A549 (cell line): ENCODE data around the gene F2.
A peak's percentile ranks its signal among the peaks of the same experiment; 100 is the strongest.

ENCODE experiments used
- BHLHE40 ChIP-seq: IDR thresholded peaks from 2 replicates; pipeline ENCODE4 v1.6.1; 2012; ENCODE audit warnings: low read depth, low read length, inconsistent platforms
- CHD2 ChIP-seq: fragments of 150-350 bp; IDR thresholded peaks from 2 replicates; pipeline ENCODE4 v1.6.1; 2014; ENCODE audit warnings: low read length; ENCODE audit not compliant: partially characterized antibody
- POLR2A ChIP-seq: IDR thresholded peaks from 2 replicates; pipeline ENCODE4 v1.6.1; 2012; ENCODE audit warnings: mild to moderate bottlenecking, low read length
- TF ChIP-seq, protein P1 (sequence below): fragments of >200 bp; sonication (Bioruptor Twin); formaldehyde crosslinking; IDR thresholded peaks from 3 replicates; pipeline ENCODE4 v1.5.1; 2016

DNA sequence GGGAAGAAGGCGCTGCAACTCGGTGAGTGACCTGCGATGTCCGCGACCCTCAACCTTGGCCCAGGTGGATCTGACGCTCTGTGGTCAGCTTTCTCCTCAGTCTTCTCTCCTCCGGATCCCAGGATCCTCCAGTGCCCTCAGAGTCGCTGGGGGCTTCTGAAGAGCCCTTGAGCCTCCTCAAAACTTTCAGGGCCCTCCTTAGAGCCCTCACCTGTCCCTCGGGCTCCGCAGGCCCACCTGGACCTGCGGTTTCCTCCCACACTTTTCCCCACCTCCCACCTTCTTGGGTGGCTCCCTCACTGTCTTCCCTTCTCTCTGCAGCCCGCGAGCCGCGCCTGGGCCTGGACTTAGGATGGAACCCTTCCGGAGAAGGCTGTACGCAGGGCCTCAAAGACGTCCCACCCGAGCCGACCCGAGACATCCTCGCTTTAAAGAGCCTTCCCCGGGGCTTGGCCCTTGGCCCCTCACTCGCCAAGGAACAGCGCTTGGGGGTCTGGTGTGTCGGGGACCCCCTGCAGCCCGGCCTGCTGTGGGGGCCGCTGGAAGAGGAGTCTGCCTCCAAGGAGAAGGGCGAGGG is 17.8 kb upstream of the F2 start:
- TF ChIP-seq, protein P1, sequence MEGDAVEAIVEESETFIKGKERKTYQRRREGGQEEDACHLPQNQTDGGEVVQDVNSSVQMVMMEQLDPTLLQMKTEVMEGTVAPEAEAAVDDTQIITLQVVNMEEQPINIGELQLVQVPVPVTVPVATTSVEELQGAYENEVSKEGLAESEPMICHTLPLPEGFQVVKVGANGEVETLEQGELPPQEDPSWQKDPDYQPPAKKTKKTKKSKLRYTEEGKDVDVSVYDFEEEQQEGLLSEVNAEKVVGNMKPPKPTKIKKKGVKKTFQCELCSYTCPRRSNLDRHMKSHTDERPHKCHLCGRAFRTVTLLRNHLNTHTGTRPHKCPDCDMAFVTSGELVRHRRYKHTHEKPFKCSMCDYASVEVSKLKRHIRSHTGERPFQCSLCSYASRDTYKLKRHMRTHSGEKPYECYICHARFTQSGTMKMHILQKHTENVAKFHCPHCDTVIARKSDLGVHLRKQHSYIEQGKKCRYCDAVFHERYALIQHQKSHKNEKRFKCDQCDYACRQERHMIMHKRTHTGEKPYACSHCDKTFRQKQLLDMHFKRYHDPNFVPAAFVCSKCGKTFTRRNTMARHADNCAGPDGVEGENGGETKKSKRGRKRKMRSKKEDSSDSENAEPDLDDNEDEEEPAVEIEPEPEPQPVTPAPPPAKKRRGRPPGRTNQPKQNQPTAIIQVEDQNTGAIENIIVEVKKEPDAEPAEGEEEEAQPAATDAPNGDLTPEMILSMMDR = no peak
- no peak for TF ChIP-seq BHLHE40
- no peak for TF ChIP-seq CHD2
- TF ChIP-seq POLR2A = peak; percentile 73; the same call in 1 of the 2 replicates
